Tongue (tissue), 2 donors: ENCODE measurements around the gene CYS1. TPM values are rescaled to one million over a fixed set of nuclear protein-coding genes. Genes with fewer than 3 reads are reported as not detected.
"Not testable (repeated sequence)": the region's sequence is repeated elsewhere in the genome, so short reads cannot be mapped to it uniquely, and the experiment has no call there.

ENCODE experiments used
- DNase-seq: peaks from one replicate; pipeline ENCODE4 v3.0.0-alpha.2; 2015
- total RNA-seq: library from RNA; depleted of rRNA; stranded (reverse); fragments of >200 nt; gene quantifications from one replicate; pipeline ENCODE4 v1.2.3, GENCODE V29; 2014

CYS1 gene
- total RNA-seq, 1 donor from 2014 or later, result 5.4 TPM

- no peak for DNase-seq
These were observed 33.3 kb downstream of the CYS1 start for GRCh38 chr2:10046931-10047330.

GRCh38 chr2:10045561-10046355 lies 34.5 kb downstream of the CYS1 start:
- DNase-seq, result no peak

GRCh38 chr2:10043906-10044601 lies 36.2 kb downstream of the CYS1 start:
- DNase-seq, result peak; percentile 97

- DNase-seq, result peak; percentile 97
These were observed 36.8 kb downstream of the CYS1 start, which contains the start of gene KLF11 for GRCh38 chr2:10043256-10043905. Gene KLF11 (plus strand): TSS chr2:10043550. CDS start chr2:10043717, 167 bp downstream.

- DNase-seq, result peak; percentile 82
These were observed 37.7 kb downstream of the CYS1 start for GRCh38 chr2:10042301-10043161.

GRCh38 chr2:10041711-10042110 lies 38.5 kb downstream of the CYS1 start:
- DNase-seq, result no peak

GRCh38 chr2:10039658-10040410 lies 40.4 kb downstream of the CYS1 start:
- DNase-seq, result no peak

- DNase-seq, result no peak
These were observed 41.5 kb downstream of the CYS1 start for GRCh38 chr2:10038716-10039115.

GRCh38 chr2:10038123-10038522 lies 42.1 kb downstream of the CYS1 start:
- DNase-seq, result no peak

- DNase-seq, result peak; percentile 70
These were observed 43.9 kb downstream of the CYS1 start for GRCh38 chr2:10036095-10036884.

- no peak for DNase-seq
These were observed 44.6 kb downstream of the CYS1 start for GRCh38 chr2:10035633-10036032.

- no peak for DNase-seq
These were observed 45.2 kb downstream of the CYS1 start for GRCh38 chr2:10035053-10035422.

- no peak for DNase-seq
These were observed 45.7 kb downstream of the CYS1 start for GRCh38 chr2:10034333-10035052.

GRCh38 chr2:10033251-10034006 lies 46.8 kb downstream of the CYS1 start:
- no peak for DNase-seq

- DNase-seq, result no peak
These were observed 47.5 kb downstream of the CYS1 start for GRCh38 chr2:10032746-10033105.

- DNase-seq, result no peak
These were observed 48.1 kb downstream of the CYS1 start for GRCh38 chr2:10031886-10032745.

GRCh38 chr2:10030798-10031197 lies 49.4 kb downstream of the CYS1 start:
- DNase-seq, result not testable (repeated sequence)

- no peak for DNase-seq
These were observed 49.9 kb downstream of the CYS1 start for GRCh38 chr2:10030311-10030736.
